Measurements from ENCODE around the gene PPP1R12A.
A peak's percentile ranks its signal among the peaks of the same experiment; 100 is the strongest.
"Not testable (repeated sequence)": the region's sequence is repeated elsewhere in the genome, so short reads cannot be mapped to it uniquely, and the experiment has no call there.

Gene PPP1R12A

DNA sequence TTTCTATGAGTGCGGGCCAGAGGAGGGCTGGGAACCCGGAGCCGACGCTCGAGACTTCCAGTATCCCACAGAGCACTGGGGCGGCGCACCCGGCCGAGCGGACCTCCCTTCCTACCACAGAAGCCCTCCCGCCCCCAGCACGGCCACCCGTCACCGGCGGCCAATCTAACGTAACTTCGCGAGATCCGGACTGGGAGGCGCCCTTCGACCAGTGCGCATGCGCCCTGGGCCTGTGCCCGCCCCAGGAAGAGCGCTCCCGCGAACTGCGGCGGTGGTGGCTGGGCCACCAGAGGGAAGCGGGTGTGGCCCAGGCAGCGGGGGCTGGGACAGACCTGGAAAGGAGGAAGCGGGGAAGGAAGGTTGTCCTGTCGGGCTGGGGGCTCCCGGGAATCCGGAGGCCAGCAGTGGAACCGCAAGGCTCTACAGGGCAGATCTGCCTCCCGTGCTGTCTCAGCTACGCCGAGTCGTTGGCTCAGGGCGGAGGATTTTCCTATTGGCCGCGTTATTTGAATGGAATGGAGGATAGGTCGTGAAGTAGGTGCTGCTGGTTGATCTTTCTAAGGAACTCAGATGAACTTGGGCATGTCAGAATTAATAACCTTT lies at the start of gene PPP1R12A:
TSS of gene PPP1R12A (minus strand) at position 77 of the 603 bp plus-strand sequence. CDS start 166 bp downstream, outside the sequence.
- DNase-seq: peak; percentile 57

DNA sequence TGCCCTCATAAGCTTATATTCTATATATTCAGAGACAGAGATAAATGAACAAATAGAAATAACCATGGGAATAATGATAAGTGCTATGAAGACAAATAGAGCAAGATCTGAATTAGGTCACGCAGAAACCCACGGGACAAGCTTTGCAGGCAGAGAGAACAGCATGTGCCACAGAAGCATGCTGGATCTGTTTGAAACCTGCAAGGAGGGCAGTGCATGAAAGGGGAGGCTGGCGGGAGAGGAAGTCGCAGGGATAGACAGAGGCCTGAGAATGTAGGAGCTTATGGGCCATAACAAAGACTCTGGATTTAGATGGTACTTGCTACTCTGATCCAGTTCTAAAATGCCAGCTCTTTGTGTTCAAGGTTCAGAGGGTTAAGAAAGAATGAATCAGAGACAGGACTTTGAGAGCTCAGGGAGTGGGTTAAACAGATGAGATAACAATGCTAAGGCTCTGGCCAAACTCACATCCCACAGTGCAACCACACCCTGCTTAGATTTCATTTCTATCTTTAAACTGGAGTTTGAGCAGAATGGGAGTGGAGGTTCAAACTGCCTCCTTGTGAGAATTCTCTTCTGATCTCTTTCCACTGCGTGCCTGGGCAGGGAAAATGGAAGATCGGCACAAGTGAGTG lies 49.2 kb upstream of the PPP1R12A start:
- DNase-seq: no peak

DNA sequence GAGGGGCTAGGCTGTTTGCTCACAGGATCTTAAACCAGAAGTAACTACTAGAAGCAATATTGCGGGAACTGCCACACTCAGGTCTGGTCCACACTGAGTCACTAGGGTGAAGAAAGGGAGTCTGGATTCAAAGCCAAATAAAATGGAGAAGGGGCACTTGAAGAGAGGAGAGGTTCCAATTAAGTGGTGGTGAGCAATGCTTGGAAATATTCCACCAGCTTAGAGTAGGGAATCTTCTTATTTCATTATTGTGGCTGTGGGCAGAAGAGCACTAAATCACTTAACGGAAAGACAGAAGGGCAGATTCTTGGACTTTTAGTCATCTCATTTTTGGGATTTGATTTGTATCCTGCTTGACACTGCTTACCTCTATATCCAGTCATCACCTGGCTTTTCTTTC lies 48.6 kb upstream of the PPP1R12A start:
- no peak for DNase-seq

DNA sequence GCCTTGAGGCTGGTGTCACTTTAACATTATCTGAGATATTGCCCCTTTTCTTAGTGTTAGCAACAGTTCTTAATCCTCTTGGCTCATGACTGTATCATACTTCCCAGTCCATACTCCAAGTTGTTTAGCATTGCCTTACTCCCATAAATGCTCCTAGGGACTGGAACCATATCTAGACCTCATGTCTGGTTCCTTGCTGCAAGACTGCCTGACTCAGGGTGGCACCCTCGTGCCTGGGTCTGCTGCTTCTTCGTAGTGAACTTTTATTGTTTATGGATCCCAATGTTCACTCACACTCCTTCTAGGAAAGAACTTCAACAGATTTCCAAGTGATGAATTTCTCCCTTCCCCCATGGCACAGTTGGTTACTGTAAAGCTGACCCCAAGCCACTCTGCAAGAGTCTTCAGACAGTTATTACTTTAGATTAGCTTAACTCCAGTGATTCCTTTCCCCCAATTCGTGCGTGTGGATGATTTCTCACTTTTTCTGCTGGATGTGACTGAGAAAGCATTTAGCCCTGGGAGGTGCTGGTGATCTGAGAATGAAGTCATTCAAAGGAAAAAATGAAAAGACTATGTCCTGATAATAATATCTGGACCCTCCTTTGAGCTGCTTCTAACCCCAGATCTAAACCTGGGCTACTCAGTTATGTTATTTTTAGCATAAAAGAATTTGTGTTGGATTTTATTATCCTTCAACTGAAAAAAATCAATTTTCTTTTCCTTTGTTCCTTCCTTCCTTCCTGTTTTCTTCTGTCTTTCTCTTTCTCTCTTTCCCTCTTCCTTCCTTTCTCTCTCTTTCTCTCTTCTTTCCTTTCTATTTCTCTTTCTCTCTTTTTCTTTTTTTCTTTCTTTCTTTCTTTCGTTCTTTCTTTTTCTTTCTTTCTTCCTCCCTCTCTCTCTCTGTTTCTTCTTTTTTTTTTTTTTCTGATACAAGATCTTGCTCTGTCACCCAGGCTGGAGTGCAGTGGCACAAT lies 47.5 kb upstream of the PPP1R12A start:
- DNase-seq: no peak

DNA sequence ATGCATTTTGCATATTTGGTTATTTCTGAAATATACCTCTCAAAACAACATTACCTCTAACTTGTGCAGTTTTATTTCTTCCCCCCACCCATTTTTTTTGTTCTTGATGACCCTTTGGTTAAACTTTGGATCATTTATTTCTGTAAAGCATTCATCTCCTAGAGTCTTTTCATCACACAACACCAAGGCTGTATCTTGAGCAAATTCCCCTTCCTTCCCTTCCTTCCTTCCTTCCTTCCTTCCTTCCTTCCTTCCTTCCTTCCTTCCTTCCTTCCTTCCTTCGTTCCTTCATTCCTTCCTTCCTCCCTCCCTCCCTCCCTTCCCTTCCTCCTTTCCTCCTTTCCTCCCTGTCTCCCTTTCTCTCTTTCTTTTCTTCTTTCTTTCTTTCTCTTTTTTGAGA lies 43.8 kb upstream of the PPP1R12A start:
- DNase-seq: no peak

DNA sequence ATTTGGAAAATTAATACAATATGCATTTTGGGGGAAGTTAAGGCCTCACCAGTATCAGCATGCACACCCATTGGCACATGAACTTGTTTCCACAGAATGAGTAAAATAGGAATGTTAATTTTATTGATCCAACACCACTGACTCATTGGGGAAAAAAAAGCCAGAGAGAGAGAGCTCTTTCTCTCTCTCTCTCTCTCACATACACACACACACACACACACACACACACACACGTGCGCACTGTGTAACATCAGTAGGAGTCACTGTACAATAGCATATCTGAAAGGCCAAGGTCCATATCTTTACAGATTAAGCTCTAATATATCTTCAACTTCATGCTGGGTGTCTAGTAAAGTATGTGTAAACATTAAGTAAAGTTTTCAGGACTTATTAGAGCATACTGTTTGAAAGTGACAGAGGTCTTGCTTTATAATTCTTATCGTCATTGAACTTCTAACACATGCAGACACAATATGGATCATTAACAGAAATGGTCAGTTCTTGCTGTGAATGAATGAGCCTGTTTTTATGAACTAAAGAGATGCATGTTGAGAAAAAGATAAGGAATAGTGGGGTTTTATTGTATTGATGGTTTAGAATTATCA lies 43.1 kb upstream of the PPP1R12A start:
- DNase-seq: not testable (repeated sequence)

DNA sequence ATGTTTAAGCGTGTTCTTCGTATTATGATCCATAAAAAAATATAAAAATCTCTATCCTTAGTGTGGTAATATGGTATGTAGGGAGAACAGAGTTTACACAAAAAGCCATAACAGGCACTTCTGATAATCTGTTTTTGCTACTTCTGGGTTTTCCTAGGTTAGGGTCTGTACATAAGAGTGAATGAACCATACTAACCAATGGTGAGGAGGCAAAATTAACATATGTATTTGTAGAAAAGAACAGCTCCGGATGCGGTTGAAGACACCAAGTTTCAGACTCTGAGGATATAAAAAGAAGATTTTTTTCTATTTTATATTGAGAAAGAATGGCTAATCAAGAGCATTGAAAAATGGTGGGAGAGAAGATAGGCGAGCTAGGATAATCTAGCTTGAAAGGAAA lies 40.2 kb upstream of the PPP1R12A start:
- DNase-seq: no peak

DNA sequence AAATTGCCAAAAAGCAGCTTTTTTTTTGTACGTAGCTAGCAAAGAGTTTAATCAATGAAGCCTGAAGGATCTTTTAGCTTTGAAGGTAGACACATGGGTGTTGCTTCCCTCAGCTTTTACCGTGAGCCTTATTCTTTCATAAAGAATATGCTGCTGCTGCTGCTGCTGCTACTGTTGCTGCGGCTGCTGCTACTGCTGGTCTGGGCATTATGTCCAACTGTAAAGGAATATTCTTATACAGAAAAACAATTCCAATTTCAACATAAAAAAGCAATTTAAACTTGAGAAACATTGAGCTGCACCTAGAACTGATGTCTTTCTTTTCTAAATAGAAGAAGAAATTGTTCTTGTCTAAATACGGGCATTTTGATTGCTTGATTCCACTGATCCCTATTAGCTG lies 38.9 kb upstream of the PPP1R12A start:
- DNase-seq: no peak

DNA sequence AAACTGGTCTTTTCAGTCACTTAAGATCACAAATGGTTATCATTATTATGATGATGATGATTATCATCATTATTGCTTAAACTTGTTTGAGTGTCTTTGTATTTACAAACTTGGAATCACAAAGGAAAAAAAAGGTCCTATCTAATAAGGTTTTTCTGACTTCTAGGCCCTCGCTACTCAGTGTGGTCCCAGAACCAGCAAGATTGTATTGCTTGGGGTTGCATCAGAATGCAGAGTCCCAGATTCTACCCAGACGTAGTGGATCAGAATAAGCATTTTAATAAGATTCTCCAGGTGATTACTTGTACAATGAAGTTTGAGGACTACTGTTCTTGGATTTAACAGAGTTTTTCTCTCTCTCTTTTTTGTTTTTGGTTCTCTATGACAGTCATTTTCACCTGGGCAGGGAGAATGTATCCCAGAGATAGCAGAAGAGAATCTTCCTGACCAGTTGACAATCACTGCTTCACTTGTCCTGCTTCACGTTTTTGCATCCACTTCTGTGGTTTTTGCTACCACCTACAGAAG lies 29.3 kb upstream of the PPP1R12A start:
- DNase-seq: no peak

DNA sequence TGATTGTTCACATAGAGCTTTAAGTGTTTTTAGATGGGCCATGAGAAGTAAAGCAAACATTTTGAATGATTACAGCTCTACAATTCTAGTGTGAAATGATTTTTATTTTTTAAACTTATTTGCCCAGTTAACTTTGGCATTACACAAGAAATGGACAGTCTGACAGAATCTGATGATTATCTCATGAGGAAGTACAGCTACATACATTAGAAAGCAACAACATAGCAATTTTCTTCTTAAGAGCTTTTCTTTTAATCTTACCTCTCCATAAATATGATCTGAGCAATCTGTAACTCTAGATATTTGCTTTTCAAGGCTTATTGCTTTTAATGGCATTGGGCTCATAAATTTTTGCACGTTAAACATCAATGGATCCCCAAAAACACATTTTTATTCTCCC lies 26.5 kb upstream of the PPP1R12A start:
- DNase-seq: no peak

DNA sequence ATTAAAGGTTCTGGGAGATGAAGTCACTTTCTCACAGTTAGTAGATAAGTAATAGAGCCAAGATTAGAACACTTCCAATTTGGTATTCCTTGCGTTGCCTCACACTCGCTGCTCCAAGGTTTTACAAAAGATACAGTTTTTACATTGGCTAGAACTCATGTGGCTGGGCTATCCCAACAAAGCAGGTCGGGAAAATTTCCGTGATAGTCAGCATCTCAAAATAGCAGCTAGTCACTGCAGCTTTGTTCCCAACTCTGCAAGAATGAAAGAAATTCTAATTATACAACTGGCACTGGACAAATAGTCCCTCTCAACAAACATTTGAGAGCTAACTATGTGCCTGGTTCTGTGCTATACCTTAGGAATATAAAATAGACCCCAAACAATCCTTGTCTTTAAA lies 24.6 kb upstream of the PPP1R12A start:
- DNase-seq: no peak

DNA sequence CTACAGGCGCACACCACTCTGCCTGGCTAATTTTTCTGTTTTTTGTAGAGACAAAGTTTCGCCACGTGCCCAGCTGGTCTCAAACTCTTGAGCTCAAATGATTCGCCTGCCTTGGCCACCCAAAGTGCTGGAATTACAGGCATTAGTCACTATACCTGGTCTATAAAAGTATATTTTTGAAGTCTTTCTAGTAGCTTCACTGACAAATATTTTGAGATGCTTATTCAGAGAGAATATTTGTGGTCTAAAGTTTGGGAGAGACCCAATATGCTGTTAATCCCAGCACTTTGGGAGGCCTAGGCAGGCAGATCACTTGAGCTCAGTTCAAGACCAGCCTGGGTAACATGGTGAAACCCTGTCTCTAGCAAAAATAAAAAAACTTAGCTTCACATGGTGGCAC lies 22.0 kb upstream of the PPP1R12A start:
- DNase-seq: no peak

DNA sequence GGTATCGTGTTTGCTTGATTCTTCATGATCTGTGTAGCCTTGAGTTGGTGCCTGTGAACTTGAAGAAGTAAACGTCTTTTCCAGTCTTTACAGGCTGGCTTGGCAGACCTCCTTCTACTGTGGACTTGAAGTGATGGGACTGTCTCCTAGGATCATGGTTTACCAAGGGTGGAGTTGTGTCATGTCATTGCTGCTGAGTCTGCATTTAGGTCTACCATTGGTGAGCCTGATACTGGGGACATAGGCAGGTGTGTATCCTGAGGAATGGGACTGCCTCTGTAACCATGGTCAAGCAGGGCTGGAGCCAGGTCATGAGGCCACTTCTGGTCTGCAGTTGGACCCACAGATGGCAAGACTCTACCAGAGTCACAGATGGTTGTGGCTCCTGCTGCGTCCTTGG lies 20.7 kb upstream of the PPP1R12A start:
- no peak for DNase-seq

DNA sequence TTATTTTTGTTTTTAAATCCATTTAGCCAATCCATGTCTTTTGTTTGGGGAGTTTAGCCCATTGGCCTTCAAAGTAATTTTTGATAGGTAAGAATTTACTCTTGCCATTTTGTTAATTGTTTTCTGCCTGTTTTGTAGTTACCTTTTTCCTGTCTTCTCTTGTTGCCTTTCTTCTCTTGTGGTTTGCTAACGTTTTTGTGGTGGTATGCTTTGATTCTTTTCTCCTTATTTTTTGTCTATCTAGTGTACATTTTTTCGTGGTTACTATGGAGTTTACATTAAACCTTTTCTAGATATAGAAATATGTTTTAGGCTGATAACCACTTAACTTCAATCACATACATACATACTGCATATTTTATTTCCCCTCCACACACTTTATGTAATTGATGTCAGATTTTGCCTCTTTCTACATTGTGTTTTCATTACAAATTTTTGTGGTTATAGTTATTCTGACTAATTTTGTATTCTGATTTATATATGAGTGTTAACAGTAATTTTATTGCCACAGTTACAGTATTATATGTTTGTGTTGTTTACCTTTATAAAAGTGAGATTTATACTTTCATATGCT lies 19.2 kb upstream of the PPP1R12A start:
- DNase-seq: no peak

DNA sequence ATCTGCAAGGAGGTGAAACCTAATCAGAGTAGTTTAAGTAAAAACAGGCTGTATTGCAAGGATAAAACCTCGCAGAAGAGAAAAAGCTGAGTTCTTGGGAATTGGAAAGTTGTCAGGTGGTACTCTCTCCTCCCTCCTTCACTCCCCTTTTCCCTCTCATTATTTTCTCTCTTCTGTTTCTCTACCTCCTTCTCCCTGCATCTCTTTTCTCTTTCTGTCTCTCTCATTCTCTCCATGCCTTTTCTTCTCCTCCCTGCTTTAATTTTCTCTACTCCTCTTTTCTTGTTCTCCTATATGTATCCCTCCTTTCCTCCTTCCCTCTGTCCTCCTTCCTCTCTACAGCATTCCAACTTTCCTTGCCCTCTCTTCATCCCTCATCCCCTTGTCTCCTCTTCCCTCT lies 14.2 kb upstream of the PPP1R12A start:
- DNase-seq: no peak

DNA sequence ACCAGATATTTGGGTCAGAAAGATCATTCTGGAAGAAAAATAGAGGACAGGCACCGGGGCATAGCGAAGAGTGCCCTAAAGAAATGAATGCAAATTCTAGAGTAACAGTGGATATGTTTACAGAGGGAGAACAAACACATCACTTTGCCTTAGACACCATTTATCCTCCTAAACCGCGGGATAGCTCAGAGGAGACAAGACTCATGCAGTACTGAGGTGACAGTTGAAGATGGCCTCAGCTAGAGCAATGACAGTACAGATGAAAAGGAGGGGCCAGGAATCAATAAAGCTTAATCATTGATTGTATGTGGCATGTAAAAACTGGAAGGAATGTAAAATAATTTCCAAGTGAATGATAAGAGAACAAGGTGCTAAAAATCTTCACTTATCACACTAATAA lies 10.5 kb upstream of the PPP1R12A start:
- DNase-seq: no peak

DNA sequence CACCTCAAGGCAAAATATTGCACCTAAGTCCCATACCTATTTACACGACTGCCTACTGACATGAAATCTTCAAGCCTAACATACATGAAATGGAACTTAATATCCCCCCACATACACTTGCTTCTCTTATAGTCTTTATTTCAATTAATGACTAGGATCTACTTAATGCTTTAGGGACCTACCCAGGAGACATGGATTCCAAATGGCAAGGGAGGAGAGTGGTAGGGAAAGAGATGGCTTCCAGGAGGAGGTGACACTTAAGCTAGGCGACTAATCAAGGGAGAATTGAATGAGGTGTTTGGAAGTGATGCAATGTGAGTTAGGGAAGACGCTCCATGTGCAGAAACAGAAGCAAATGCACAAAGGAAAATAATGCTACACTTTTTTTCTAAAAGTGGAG lies 9.7 kb upstream of the PPP1R12A start:
- DNase-seq: no peak

DNA sequence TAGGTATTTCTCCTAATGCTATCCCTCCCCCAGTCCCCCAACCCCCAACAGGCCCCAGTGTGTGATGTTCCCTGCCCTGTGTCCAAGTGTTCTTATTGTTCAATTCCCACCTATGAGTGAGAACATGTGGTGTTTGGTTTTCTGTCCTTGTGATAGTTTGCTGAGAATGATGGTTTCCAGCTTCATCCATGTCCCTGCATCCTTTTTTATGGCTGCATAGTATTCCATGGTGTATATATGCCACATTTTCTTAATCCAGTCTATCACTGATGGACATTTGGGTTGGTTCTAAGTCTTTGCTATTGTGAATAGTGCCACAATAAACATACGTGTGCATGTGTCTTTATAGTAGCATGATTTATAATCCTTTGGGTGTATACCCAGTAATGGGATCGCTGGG lies 7.9 kb upstream of the PPP1R12A start:
- not testable (repeated sequence) for DNase-seq

DNA sequence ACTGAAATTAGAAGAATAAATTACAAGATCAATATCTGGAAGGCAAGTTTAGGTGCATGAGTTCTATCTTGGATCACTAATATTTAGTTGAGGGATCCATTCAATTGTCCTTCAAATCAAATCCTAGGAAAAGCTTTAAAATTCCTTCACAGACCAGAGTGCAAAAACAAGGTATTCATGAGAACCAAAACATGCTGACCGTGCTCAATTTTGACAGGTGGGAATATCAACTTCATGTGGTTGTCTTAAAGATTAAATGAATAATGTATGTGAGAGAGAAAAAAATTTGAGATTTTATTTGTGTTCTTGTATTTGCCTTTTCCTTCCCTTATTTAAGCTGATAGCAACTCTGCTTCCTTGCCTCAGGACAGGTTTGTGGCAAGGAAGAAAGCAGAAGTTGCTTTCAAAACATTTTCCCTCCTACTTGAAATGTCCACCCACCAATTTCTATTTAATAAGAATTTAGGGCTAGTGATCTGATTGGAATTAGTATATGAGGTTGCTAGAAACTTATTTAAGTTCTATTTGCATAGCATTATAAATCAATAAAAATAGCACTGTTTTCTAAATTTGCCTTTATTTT lies 4.9 kb upstream of the PPP1R12A start:
- DNase-seq: no peak

DNA sequence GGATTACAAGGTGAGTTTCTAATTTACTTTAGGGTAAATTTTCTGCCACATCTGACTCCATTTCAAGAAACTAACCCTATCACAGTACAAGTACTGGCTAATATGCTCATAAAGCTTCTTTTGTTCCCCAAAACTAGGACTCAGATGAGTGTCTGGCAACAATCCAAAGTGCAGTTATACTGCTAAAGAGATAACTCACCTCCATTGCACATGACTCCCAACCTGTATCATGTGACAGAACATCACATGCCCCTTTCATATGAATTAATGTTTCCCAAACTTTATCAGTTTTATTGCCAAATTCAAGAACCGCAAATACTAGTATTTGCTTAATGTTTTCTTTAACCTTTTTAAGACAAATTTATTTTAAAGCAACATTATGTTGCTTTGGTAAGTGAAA lies 3.9 kb upstream of the PPP1R12A start:
- DNase-seq: no peak

DNA sequence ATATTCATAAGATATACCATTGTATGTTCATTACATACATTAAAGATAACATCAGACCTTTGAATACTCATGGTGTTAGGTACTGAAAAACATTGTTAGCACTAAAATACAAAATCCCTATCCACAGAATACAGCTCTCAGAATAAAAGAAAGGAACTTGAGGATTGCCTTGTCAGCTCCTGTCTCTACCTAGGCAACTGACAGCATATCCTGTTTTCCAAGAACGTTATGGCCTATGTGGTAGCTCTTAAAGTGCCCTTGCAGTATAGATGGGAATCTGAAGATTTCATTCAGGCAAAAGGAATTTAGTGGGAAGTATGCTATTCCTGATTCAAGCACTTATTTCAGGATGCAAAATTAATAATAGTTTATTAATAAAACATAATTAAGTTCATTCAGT lies 1.8 kb upstream of the PPP1R12A start:
- DNase-seq: no peak

DNA sequence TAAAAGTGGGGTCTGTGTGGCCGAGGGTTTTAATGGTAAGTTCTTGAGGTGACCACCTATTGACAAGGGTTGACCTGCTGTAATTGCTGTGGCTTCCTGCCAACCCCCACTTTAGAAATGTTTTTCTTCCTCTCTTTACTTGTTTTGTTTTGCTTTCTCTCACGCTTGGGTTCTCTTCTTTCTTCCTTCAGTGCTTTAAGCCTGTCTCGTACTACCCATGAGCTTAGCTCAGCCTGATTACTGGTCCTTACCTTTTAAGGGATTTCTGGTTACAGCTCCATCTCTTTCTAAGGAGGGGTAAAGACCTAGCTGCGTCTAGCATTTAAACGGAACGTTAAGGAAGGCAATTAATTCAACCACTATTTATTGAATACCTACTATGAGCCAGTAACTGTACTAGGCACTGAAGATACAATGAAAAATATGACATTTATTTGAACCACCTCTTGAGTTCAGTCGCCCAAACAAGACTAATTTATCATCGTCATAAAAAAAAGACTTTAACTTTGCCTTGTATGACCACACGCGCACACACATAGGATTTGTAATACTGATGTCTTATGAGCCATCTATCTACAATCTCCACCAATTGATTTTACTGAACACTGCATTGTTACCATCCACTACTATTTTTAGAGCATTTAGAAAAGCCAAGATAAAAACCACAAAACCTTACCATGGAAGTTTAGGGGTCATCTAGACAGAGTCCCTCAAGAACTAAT lies 888 bp upstream of the PPP1R12A start:
- no peak for DNase-seq

Measured in 8988T (cell line).